BLaER1 treated with 17β-estradiol and CSF1 and Interleukin-3, amounts not matched to agents 10 nM and 100 nM (cell line): ENCODE measurements around the gene LRRC47.

ENCODE experiments used
- H3K27ac ChIP-seq, 11 experiments: shearing (Covaris generic); formaldehyde crosslinking; 2 replicates each; pipeline ENCODE4 v1.8.1; 2022
- H3K27me3 ChIP-seq, 11 experiments: shearing (Covaris generic); formaldehyde crosslinking; 2 replicates each; pipeline ENCODE4 v1.8.1; 2022
- H3K36me3 ChIP-seq, 11 experiments: shearing (Covaris generic); formaldehyde crosslinking; 2 replicates each; pipeline ENCODE4 v1.8.1; 2022
- H3K4me1 ChIP-seq, 10 experiments: shearing (Covaris generic); formaldehyde crosslinking; 2 replicates each; pipeline ENCODE4 v1.8.1; 2022
- H3K4me2 ChIP-seq, 11 experiments: shearing (Covaris generic); formaldehyde crosslinking; 2 replicates each; pipeline ENCODE4 v1.8.1; 2022
- H3K4me3 ChIP-seq, 10 experiments: shearing (Covaris generic); formaldehyde crosslinking; 2 replicates each; pipeline ENCODE4 v1.8.1; 2022
- H3K9ac ChIP-seq, 11 experiments: shearing (Covaris generic); formaldehyde crosslinking; 2 replicates each; pipeline ENCODE4 v1.8.1; 2022
- H3K9me3 ChIP-seq, 11 experiments: shearing (Covaris generic); formaldehyde crosslinking; replicated peaks in 1 of 11; 2 replicates each; pipeline ENCODE4 v1.8.1; 2022
- H4K20me1 ChIP-seq, 11 experiments: shearing (Covaris generic); formaldehyde crosslinking; 2 replicates each; pipeline ENCODE4 v1.8.1; 2022
- Cebpa-rat ChIP-seq, 11 experiments: shearing (Covaris generic); IDR thresholded peaks; 2 replicates each; pipeline ENCODE4 v1.8.1; 2022

LRRC47 gene

GRCh38 chr1:3828391-3828790, 32.1 kb upstream of the LRRC47 start:
- Histone ChIP-seq H3K4me2 (no peak overlapping the region), H3K4me1 (peaks cover 0 to 15% (median 12%) of the 10 kb centered on the region in 10 experiments; a peak in 15 of 20 replicates), H3K9ac (no peak overlapping the region), H3K27ac (no peak overlapping the region), H3K9me3 (no peaks in the 10 kb centered on the region), H3K4me3 (no peak overlapping the region), H4K20me1 (0 out of 22 replicates have a peak, but pooled peaks cover 0 to 1% (median 0%) of the 10 kb centered on the region in 11 experiments), H3K27me3 (no peaks in the 10 kb centered on the region), H3K36me3 (peaks cover 69 to 97% (median 85%) of the 10 kb centered on the region in 11 experiments)
- no peak for TF ChIP-seq Cebpa-rat (IDR thresholded peaks at IDR 0.05)

DNA sequence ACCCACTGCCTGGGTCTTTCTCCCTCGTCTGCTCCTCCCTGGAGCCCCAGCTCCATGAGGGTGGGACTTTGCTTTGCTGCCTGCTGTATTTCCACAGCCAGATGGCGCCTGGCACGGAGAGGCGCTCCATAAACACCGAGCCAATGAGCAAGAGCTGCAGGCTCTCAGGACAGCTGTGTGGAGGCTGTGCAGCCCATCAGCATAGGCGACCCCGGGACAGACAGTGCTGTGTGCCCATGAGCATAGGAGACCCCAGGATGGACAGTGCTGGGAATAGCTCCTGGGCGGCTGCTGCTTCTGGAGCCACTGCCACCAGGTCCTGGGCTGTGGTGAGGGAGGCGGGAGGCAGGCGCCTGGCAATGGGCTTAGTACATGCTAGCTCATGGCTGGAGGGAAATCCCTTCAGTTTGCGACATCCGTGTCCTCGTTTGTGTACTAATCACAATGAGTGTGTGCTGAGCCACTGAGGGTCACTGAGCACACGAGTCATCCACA, 31.6 kb upstream of the LRRC47 start:
- H3K4me1 ChIP-seq: peaks cover 0 to 16% (median 13%) of the 10 kb centered on the region in 10 experiments; a peak in 17 of 20 replicates
- no peak overlapping the region for H3K27ac ChIP-seq
- H3K4me3 ChIP-seq: no peak overlapping the region
- H3K36me3 ChIP-seq: peaks cover 70 to 97% (median 86%) of the 10 kb centered on the region in 11 experiments
- no peaks in the 10 kb centered on the region for H3K9me3 ChIP-seq
- 0 out of 22 replicates have a peak, but pooled peaks cover 0 to 6% (median 0%) of the 10 kb centered on the region in 11 experiments for H4K20me1 ChIP-seq
- no peak for TF ChIP-seq Cebpa-rat (IDR thresholded peaks at IDR 0.05)
- no peak overlapping the region for H3K4me2 ChIP-seq
- H3K27me3 ChIP-seq: no peaks in the 10 kb centered on the region
- no peak overlapping the region for H3K9ac ChIP-seq

DNA sequence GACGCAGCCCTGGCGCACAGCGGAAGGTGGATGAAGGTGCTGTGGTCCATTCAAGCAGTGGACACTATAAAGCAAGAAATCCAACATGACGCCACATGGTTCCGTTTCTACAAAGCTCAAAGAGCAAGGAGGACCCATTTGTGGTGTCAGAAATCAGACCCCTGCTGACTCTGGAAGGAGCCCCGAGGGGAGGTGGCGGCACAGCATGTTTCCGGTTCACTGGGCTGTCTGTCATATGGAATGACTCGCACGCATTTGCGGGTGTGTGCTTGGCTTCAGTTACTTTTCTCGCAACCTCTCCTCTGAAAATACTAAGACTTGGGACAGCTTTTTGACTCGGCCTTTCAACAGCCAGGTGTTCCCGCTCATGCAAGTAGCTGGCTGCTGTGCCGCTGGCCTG, 29.1 kb upstream of the LRRC47 start:
- Histone ChIP-seq H3K36me3 (peaks cover 55 to 93% (median 71%) of the 10 kb centered on the region in 11 experiments), H3K27me3 (no peaks in the 10 kb centered on the region)

GRCh38 chr1:3824650-3825049, 28.4 kb upstream of the LRRC47 start:
- no peaks in the 10 kb centered on the region for H3K27me3 ChIP-seq
- H3K36me3 ChIP-seq: peaks cover 49 to 90% (median 69%) of the 10 kb centered on the region in 11 experiments
- H3K27ac ChIP-seq: no peak overlapping the region
- no peaks in the 10 kb centered on the region for H3K9me3 ChIP-seq
- peaks cover 22 to 48% (median 45%) of the 10 kb centered on the region in 10 experiments for H3K4me1 ChIP-seq
- no peak for TF ChIP-seq Cebpa-rat (IDR thresholded peaks at IDR 0.05)
- H3K9ac ChIP-seq: no peak overlapping the region
- H3K4me3 ChIP-seq: no peak overlapping the region
- H3K4me2 ChIP-seq: no peak overlapping the region
- H4K20me1 ChIP-seq: peaks cover 0 to 7% (median 0%) of the 10 kb centered on the region in 11 experiments; a peak in 2 of 22 replicates

More for the DNA sequence above, 29.1 kb upstream of the LRRC47 start:
- no peak for TF ChIP-seq Cebpa-rat (IDR thresholded peaks at IDR 0.05)
- peak overlapping the region in 9 of 11 experiments; percentile 1 to 63 (median 44); a peak in 15 of 22 replicates for H3K4me2 ChIP-seq
- no peak overlapping the region for H3K27ac ChIP-seq
- peaks cover 0 to 7% (median 0%) of the 10 kb centered on the region in 11 experiments; a peak in 2 of 22 replicates for H4K20me1 ChIP-seq
- no peaks in the 10 kb centered on the region for H3K9me3 ChIP-seq
- H3K4me1 ChIP-seq: peaks cover 22 to 41% (median 38%) of the 10 kb centered on the region in 10 experiments
- H3K9ac ChIP-seq: peak overlapping the region in 2 of 11 experiments; percentile 17; a peak in 1 of 22 replicates
- H3K4me3 ChIP-seq: no peak overlapping the region

DNA sequence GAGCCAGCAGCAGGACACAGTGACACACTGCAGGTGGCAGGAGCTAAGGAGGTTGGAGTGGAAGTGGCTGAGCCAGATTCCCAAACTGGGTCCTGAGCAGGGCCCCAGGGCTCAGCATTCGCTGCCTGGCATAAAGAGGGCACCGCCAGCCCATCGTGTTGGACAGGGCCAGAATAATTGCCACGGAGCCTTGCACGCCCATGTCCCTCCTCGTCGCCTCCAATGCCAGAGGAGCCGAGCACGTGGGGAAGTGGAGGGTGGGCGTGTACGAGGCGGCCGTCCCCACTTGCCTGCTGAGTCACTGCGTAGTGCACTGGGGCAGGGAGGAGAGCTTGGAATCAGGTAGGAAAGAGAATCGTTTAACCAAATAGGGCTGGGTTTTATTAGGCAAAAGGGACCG, 26.1 kb upstream of the LRRC47 start:
- H3K9me3 ChIP-seq: no peaks in the 10 kb centered on the region
- H3K27me3 ChIP-seq: no peaks in the 10 kb centered on the region
- H3K4me1 ChIP-seq: peaks cover 22 to 49% (median 46%) of the 10 kb centered on the region in 10 experiments
- TF ChIP-seq Cebpa-rat (IDR thresholded peaks at IDR 0.05): no peak
- peaks cover 0 to 16% (median 0%) of the 10 kb centered on the region in 11 experiments; a peak in 3 of 22 replicates for H4K20me1 ChIP-seq
- H3K4me3 ChIP-seq: no peak overlapping the region
- peaks cover 30 to 76% (median 48%) of the 10 kb centered on the region in 11 experiments for H3K36me3 ChIP-seq
- peak overlapping the region; percentile 12 to 87 (median 80); a peak in 21 of 22 replicates for H3K4me2 ChIP-seq
- H3K27ac ChIP-seq: peak overlapping the region in 6 of 11 experiments; percentile 16 to 52 (median 40); a peak in 4 of 22 replicates
- peak overlapping the region in 5 of 11 experiments; percentile 5 to 34 (median 22); a peak in 4 of 22 replicates for H3K9ac ChIP-seq

DNA sequence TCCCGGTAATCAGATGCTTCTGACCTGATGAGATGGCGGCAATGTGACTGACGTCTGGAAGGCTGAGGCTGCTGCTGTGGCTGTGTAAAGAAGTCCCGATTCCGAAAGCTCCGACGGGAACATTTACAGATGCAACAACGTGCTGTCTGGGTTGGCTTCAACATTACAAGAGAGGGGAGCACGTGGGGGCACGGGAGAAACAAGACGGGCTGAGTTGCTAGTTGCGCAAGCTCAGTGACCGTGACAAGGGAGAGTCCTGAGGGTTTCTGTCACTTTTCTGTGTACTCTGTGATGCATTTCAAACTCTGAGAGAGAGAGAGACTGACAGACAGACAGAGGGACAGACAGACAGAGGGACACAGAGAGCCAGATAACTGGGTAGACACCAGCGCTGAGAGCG, 25.6 kb upstream of the LRRC47 start:
- peaks cover 26 to 71% (median 43%) of the 10 kb centered on the region in 11 experiments for H3K36me3 ChIP-seq
- peak overlapping the region in 6 of 11 experiments; percentile 5 to 34 (median 20); a peak in 7 of 22 replicates for H3K9ac ChIP-seq
- no peak overlapping the region for H3K4me3 ChIP-seq
- peak overlapping the region in 7 of 11 experiments; percentile 16 to 52 (median 39); a peak in 10 of 22 replicates for H3K27ac ChIP-seq
- peaks cover 22 to 49% (median 46%) of the 10 kb centered on the region in 10 experiments for H3K4me1 ChIP-seq
- H4K20me1 ChIP-seq: peaks cover 0 to 17% (median 0%) of the 10 kb centered on the region in 11 experiments; a peak in 3 of 22 replicates
- H3K27me3 ChIP-seq: no peaks in the 10 kb centered on the region
- TF ChIP-seq Cebpa-rat (IDR thresholded peaks at IDR 0.05): peak in 7 of 11 experiments; percentile 13 to 66 (median 48); a peak in 9 of 22 replicates
- no peaks in the 10 kb centered on the region for H3K9me3 ChIP-seq
- H3K4me2 ChIP-seq: peak overlapping the region; percentile 12 to 87 (median 80); a peak in 20 of 22 replicates

GRCh38 chr1:3821447-3821846, 25.1 kb upstream of the LRRC47 start:
- Histone ChIP-seq H3K4me2 (peak overlapping the region in 10 of 11 experiments; percentile 29 to 87 (median 81); a peak in 19 of 22 replicates), H3K9ac (peak overlapping the region in 6 of 11 experiments; percentile 5 to 32 (median 18); a peak in 5 of 22 replicates), H3K27ac (peak overlapping the region in 7 of 11 experiments; percentile 16 to 52 (median 39); a peak in 12 of 22 replicates), H3K4me3 (no peak overlapping the region), H4K20me1 (peaks cover 0 to 22% (median 0%) of the 10 kb centered on the region in 11 experiments; a peak in 4 of 22 replicates), H3K9me3 (no peaks in the 10 kb centered on the region), H3K27me3 (no peaks in the 10 kb centered on the region), H3K36me3 (peaks cover 22 to 69% (median 41%) of the 10 kb centered on the region in 11 experiments), H3K4me1 (peaks cover 22 to 49% (median 46%) of the 10 kb centered on the region in 10 experiments)
- no peak for TF ChIP-seq Cebpa-rat (IDR thresholded peaks at IDR 0.05)

GRCh38 chr1:3821004-3821403, 24.7 kb upstream of the LRRC47 start:
- Histone ChIP-seq H3K36me3 (peaks cover 19 to 69% (median 43%) of the 10 kb centered on the region in 11 experiments), H3K4me1 (peaks cover 22 to 47% (median 41%) of the 10 kb centered on the region in 10 experiments), H3K9me3 (no peaks in the 10 kb centered on the region), H3K27ac (peak overlapping the region in 7 of 11 experiments; percentile 16 to 52 (median 39); a peak in 11 of 22 replicates), H3K9ac (peak overlapping the region in 4 of 11 experiments; percentile 5 to 32 (median 20); a peak in 3 of 22 replicates), H3K4me2 (peak overlapping the region; percentile 9 to 87 (median 80); a peak in 20 of 22 replicates), H3K4me3 (no peak overlapping the region), H4K20me1 (peaks cover 0 to 26% (median 0%) of the 10 kb centered on the region in 11 experiments; a peak in 5 of 22 replicates), H3K27me3 (no peaks in the 10 kb centered on the region)
- no peak for TF ChIP-seq Cebpa-rat (IDR thresholded peaks at IDR 0.05)

GRCh38 chr1:3820316-3820715, 24.0 kb upstream of the LRRC47 start:
- Histone ChIP-seq H3K9ac (0 out of 22 replicates have a peak overlapping the region, but pooled peaks of 1 of the 11 experiments have one; percentile 14), H3K4me3 (no peak overlapping the region), H3K4me2 (peak overlapping the region; percentile 9 to 87 (median 80); a peak in 20 of 22 replicates), H4K20me1 (peaks cover 0 to 28% (median 0%) of the 10 kb centered on the region in 11 experiments; a peak in 5 of 22 replicates), H3K9me3 (no peaks in the 10 kb centered on the region), H3K27me3 (no peaks in the 10 kb centered on the region), H3K27ac (peak overlapping the region in 4 of 11 experiments; percentile 34 to 52 (median 38); a peak in 2 of 22 replicates), H3K4me1 (peaks cover 22 to 47% (median 35%) of the 10 kb centered on the region in 10 experiments), H3K36me3 (peaks cover 13 to 69% (median 41%) of the 10 kb centered on the region in 11 experiments; a peak in 21 of 22 replicates)
- no peak for TF ChIP-seq Cebpa-rat (IDR thresholded peaks at IDR 0.05)
